ENCODE data around the gene SLC39A10.

SLC39A10 gene

DNA sequence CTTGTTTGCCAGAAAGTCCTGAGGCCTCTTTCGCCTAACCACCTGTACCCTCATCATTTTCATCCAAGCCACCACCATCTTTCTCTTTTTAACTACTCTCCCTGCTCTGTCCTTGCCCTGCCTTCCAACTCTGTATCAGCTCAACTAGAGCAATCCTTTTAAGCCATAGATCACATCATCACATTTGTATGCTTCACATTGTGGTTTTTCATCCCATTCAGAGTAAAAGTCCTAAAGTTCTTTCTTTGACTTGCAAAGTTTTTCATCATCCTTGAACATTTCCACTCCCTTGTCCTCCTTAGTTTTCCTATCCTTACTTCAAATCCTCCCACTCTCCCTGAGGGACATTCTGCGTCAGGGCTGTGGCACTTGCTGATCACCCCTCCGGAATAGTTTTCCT is 73.9 kb downstream of the SLC39A10 start:
- no peak for DNase-seq (ENCODE audit: low read depth)

- no peak for DNase-seq (ENCODE audit: low read depth)
Observed at GRCh38 chr2:195732574-195732973, 75.5 kb downstream of the SLC39A10 start.

- DNase-seq (ENCODE audit: low read depth): no peak
Observed at GRCh38 chr2:195733831-195734230, 76.8 kb downstream of the SLC39A10 start.

DNA sequence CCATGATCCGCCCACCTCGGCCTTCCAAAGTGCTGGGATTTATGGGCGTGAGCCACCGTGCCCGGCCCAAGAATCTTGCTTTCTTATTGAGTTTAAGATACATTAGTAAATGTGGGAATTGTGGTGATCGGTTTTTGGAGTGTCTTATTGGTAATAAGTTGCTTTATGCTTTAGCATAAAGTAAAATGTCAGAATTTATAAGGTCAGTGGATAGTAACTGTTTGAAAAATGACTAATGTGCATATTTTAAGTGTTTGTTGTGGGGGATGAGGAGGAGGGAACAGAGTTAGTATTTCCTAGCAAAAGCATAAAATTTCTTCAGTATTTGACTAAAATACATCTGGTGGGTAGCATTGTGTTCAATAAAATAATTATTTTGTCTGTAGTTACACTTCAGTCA is 77.4 kb downstream of the SLC39A10 start:
- no peak for DNase-seq (ENCODE audit: low read depth)

DNA sequence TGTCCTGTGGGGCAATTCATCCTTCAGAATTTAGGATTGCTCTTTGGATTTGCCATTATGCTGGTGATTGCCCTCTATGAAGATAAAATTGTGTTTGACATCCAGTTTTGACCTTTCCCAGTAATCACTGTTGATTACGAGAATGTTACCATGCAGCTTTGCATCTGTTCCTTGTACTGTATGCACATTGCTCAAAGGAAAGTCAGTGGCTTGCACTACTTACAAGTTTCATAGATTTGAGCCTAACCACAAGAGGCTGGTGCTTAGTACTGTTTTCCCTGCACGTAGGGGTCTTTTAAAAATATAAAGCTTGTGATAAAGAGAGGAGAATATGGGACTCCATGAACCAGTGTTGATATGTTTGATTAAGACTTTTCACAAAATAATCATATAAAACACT is 77.9 kb downstream of the SLC39A10 start:
- DNase-seq (ENCODE audit: low read depth): no peak

DNA sequence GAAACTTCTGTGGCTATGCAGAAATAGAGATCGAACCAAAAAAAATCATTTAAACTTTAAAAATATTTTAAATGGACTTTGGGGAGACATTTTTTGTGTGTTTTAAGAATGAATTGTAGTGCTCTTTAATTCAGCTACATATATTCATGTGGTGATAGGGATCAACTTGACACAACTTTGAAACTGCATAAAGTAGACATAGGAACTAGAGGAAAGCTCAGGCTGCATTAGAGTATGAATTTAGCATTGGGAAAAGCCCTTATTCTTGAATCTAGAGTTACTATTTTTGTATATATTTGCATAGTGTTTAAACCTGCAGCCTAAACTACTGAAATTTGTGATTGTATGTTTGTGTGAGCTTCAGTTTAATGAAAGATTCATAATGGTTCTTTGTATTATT is 78.3 kb downstream of the SLC39A10 start:
- no peak for DNase-seq (ENCODE audit: low read depth)

DNA sequence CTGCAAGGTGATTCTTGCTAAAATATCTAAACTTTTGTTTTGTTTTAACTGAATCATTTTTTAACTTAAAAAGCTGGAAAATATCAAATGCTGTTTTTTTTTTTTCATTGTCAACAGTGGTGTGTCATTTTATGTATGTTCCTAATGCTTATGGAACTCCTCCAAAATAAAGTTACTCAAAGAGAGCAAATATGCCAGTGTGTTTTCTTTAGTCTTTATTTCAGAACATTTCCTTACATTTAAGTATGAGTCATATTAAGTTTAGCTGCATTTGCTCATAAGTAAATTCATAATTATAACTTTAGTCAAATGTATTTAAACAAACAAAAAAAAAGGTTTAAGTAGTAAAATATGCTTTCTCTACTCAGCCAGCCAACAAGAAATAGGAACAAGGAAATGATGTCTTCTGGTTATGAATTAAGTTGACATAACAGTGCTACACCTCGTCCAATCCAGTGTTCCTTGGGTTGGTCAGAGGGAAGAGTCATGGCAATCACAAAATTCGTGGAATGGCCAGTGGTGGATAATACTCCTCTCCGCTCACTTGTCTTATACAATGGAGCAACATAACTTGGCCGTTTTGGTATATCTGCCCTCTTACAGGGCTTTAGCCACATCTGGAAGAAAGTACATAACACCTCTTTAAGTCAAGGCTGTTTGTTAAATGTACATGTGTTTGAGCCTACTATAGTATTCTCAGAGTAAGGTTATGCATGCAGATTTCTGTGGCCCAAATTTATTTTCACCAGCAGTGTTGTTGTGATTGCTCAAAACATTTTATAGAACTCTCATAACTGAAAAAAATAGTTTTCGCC is 80.7 kb downstream of the SLC39A10 start:
- no peak for DNase-seq (ENCODE audit: low read depth)

- DNase-seq (ENCODE audit: low read depth): no peak
Observed at GRCh38 chr2:195741191-195741590, 84.2 kb downstream of the SLC39A10 start.

DNA sequence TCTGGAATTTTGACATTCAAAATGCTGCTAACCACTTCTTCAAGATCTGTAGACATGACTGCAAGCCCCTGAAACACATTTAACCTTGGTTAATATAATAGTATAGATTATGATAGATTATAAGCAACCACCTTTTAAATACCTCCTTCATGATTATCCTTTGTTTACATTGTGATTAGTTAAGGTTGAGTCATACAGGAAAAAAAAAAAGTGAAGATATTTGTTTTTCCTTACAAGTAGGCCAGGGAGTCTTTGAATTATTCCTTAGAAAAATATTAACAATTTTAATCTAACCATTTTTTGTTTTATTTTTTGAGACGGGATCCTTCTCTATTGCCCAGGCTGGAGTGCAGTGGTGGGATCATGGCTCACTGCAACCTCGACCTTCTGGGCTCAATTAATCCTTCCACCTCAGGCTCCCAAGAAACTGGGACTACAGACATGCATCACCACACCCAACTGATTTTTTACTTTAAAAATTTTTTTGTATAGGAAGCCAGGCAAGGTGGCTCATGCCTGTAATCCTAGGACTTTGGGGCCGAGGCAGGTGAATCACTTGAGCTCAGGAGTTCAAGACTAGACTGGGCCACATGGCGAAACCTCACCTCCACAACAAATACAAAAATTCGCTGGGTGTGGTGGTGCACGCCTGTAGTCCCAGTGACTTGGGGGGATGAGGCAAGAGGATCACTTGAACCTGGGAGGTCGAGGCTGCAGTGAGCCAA is 99.4 kb downstream of the SLC39A10 start:
- no peak for DNase-seq (ENCODE audit: low read depth)

- no peak for DNase-seq (ENCODE audit: low read depth)
Observed at GRCh38 chr2:195758846-195759245, 101.8 kb downstream of the SLC39A10 start.

GRCh38 chr2:195759877-195760276 is 102.9 kb downstream of the SLC39A10 start:
- no peak for DNase-seq (ENCODE audit: low read depth)

DNA sequence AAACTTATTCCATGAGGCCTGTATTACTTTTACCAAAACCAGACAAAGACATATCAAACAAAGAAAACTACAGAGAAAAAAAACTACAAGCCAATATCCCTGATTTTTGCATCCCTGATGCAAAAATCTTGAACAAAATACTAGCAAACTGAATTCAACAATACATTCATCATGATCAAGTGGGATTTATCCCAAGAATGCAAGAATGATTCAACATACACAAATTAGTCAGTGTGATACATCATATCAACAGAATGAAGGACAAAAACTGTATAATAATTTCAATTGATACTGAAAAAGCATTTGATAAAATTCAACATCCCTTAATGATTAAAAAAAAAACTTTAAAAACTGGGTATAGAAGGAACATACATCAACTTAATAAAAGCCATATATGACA is 106.8 kb downstream of the SLC39A10 start:
- no peak for DNase-seq (ENCODE audit: low read depth)

GRCh38 chr2:195766691-195767090 is 109.7 kb downstream of the SLC39A10 start:
- no peak for DNase-seq (ENCODE audit: low read depth)

DNA sequence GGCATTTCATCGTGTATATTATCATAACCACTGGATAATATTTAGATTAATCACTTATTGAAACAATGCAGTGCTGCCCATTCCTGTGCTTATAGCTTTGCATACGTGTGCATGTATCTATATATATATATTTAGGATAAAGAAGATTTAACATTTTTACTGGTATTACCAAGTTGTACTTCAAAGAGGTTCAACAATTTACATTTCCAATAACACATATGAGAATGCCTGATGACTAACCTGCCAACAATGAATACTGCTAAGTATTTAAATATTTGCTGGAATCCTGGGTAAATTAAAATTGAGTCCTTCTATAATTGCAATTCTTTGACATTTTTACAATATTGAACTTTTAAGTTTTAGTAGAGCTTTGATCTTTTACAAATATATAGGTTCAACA is 111.4 kb downstream of the SLC39A10 start:
- no peak for DNase-seq (ENCODE audit: low read depth)

DNA sequence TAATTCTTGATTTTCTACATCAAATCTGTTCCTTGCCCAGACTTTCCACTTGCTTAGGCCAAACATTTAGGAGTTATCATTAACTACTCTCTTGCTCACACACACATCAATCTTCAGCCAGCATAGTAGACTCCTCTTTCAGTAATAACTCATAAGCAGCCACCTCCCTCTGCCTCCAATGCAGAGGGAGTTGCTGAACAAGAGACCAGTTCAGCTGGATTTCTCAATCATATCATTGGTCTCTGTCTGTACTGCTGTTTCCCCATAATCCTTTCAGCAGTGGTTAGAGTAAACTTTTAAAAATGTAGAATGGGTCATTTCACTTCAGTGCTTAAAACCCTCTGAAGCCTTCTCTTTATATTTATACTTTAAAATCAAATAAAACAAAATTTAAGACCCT is 112.9 kb downstream of the SLC39A10 start:
- DNase-seq (ENCODE audit: low read depth): no peak

- no peak for DNase-seq (ENCODE audit: low read depth)
Observed at GRCh38 chr2:195779491-195779890, 122.5 kb downstream of the SLC39A10 start.

GRCh38 chr2:195782156-195782555 is 125.1 kb downstream of the SLC39A10 start:
- DNase-seq (ENCODE audit: low read depth): no peak
